BJ (cell line): ENCODE data around the gene SMYD3. TPM values are rescaled to one million over a fixed set of nuclear protein-coding genes. Genes with fewer than 3 reads are reported as not detected.

Experiments
- CTCF ChIA-PET: fragments of 350-600 bp; formaldehyde crosslinking; extraction: SDS; loops from one replicate; lab custom pipeline; 2021; ENCODE audit warnings: antibody characterized with exemption, inconsistent platforms; lab: Yijun Ruan, JAX
- POLR2A ChIA-PET: fragments of 300-600 bp; sonication (Branson Sonifier 250); formaldehyde crosslinking; extraction: SDS; loops from one replicate; lab custom pipeline; 2021; ENCODE audit warnings: antibody characterized with exemption; lab: Charles Lee
- DNase-seq: peaks from one replicate; pipeline ENCODE4 v3.0.0-alpha.2; 2011; ENCODE audit warnings: low read depth
- H3K27me3 ChIP-seq: 2 replicates; pipeline ENCODE4 v1.6.0; 2011; ENCODE audit warnings: low read length; ENCODE audit not compliant: control insufficient read depth, insufficient read depth
- H3K36me3 ChIP-seq: 2 replicates; pipeline ENCODE4 v1.5.1; 2011; ENCODE audit warnings: low read length; ENCODE audit not compliant: control insufficient read depth, insufficient read depth
- H3K4me3 ChIP-seq: 2 replicates; pipeline ENCODE4 v1.5.1; 2011; ENCODE audit warnings: low read depth, mild to moderate bottlenecking, control low read depth, low read length
- CTCF ChIP-seq: IDR thresholded peaks from 2 replicates; pipeline ENCODE4 v1.5.1; 2011; ENCODE audit warnings: low read depth, mild to moderate bottlenecking, control low read depth, inconsistent platforms, low read length, moderate library complexity; ENCODE audit not compliant: insufficient read depth
- polyA plus RNA-seq: library from polyadenylated mRNA; depleted of rRNA; stranded (reverse); fragments of >200 nt; gene quantifications from 2 replicates; pipeline ENCODE4 v1.2.3, GENCODE V29; 2011

The SMYD3 gene
- polyA plus RNA-seq, 1 experiment = 26.1 TPM

GRCh38 chr1:246533371-246533905, 26.4 kb upstream of the SMYD3 start:
- no peak overlapping the region for H3K4me3 ChIP-seq
- H3K36me3 ChIP-seq = no peaks in the 10 kb centered on the region
- no peak for DNase-seq
- H3K27me3 ChIP-seq = no peaks in the 10 kb centered on the region; the same call in 1 of the 2 replicates
- CTCF ChIA-PET = interaction anchor here (1.2 to 1.3 kb wide), 2 partner anchors 10 to 41 kb away, joined by 3 read pairs; no protein-coding TSS in a partner anchor
- POLR2A ChIA-PET = no interaction called here
- TF ChIP-seq CTCF = no peak

GRCh38 chr1:246532519-246532918, 25.4 kb upstream of the SMYD3 start:
- 0 out of 2 replicates have a peak, but pooled peaks have one; percentile 11 for TF ChIP-seq CTCF
- ChIA-PET CTCF (interaction anchor here (0.6 to 1.8 kb wide), 2 partner anchors 10 to 603 kb away, joined by 4 to 7 read pairs; no protein-coding TSS in a partner anchor), POLR2A (no interaction called here)
- Histone ChIP-seq H3K36me3 (no peaks in the 10 kb centered on the region), H3K27me3 (no peaks in the 10 kb centered on the region; the same call in 1 of the 2 replicates), H3K4me3 (no peak overlapping the region)
- DNase-seq = no peak

GRCh38 chr1:246530482-246530881, 23.4 kb upstream of the SMYD3 start:
- Histone ChIP-seq H3K4me3 (no peak overlapping the region), H3K36me3 (no peaks in the 10 kb centered on the region), H3K27me3 (no peaks in the 10 kb centered on the region; the same call in 1 of the 2 replicates)
- POLR2A ChIA-PET = no interaction called here
- no peak for TF ChIP-seq CTCF
- no peak for DNase-seq
- CTCF ChIA-PET = interaction anchor here (1.2 to 1.8 kb wide), 2 partner anchors 12 to 14 kb away, joined by 3 to 7 read pairs; no protein-coding TSS in a partner anchor

- DNase-seq = no peak
- H3K4me3 ChIP-seq = no peak overlapping the region
- H3K27me3 ChIP-seq = peaks cover 2% of the 10 kb centered on the region; the same call in 1 of the 2 replicates
- ChIA-PET POLR2A (no interaction called here), CTCF (no interaction called here)
- H3K36me3 ChIP-seq = no peaks in the 10 kb centered on the region
- no peak for TF ChIP-seq CTCF
Measured at GRCh38 chr1:246528933-246529731, 22.1 kb upstream of the SMYD3 start.

- POLR2A ChIA-PET = no interaction called here
- DNase-seq = no peak
- Histone ChIP-seq H3K36me3 (no peaks in the 10 kb centered on the region), H3K4me3 (no peak overlapping the region), H3K27me3 (peaks cover 2% of the 10 kb centered on the region; the same call in 1 of the 2 replicates)
- TF ChIP-seq CTCF = no peak
- CTCF ChIA-PET = no interaction called here
Measured at GRCh38 chr1:246527402-246528088, 20.5 kb upstream of the SMYD3 start.
